WTC11 (cell line): Measurements from ENCODE around the gene SDC4. TPM values are rescaled to one million over a fixed set of nuclear protein-coding genes. Genes with fewer than 3 reads are reported as not detected.

Source experiments
- ATAC-seq: fragments of 200-7000 bp; cut with Tn5 transposase; 2 replicates; pipeline ENCODE4 v1.10.0; 2021; ENCODE audit warnings: mild to moderate bottlenecking, moderate library complexity
- CTCF ChIA-PET: fragments of 300-600 bp; sonication (Branson Sonifier 250); formaldehyde crosslinking; loops from one replicate; lab custom pipeline; 2021; ENCODE audit warnings: antibody characterized with exemption; lab: Charles Lee
- POLR2A ChIA-PET: fragments of 350-600 bp; sonication (Branson Sonifier 250); formaldehyde crosslinking; loops from one replicate; lab custom pipeline; 2021; ENCODE audit warnings: antibody characterized with exemption; lab: Charles Lee
- DNase-seq: peaks from one replicate; pipeline ENCODE4 v3.0.0; 2021; ENCODE audit warnings: low spot score
- H3K27ac Mint-ChIP-seq: 2 replicates; pipeline ENCODE4 v1.8.0; 2021; ENCODE audit warnings: mixed read lengths
- H3K27me3 Mint-ChIP-seq: 2 replicates; pipeline ENCODE4 v1.8.0; 2021; ENCODE audit warnings: low read depth, mild to moderate bottlenecking, moderate library complexity, mixed read lengths
- H3K36me3 Mint-ChIP-seq: 2 replicates; pipeline ENCODE4 v1.8.0; 2021; ENCODE audit warnings: mixed read lengths
- H3K4me1 Mint-ChIP-seq: 2 replicates; pipeline ENCODE4 v1.8.0; 2022; ENCODE audit warnings: mixed read lengths
- H3K4me3 Mint-ChIP-seq: 2 replicates; pipeline ENCODE4 v1.8.0; 2021; ENCODE audit warnings: mild to moderate bottlenecking, moderate library complexity, mixed read lengths
- H3K9me3 Mint-ChIP-seq: 2 replicates; pipeline ENCODE4 v1.8.0; 2021; ENCODE audit warnings: mixed read lengths
- AR ChIP-seq: fragments of 250-450 bp; sonication (Bioruptor Pico); IDR thresholded peaks from 2 replicates; pipeline ENCODE4 v1.9.0; 2021; ENCODE audit warnings: mild to moderate bottlenecking
- ATF2 ChIP-seq: sonication (generic); formaldehyde crosslinking; IDR thresholded peaks from 2 replicates; pipeline ENCODE4 v1.8.1; 2022; ENCODE audit warnings: low read depth, missing genetic modification reagents, borderline replicate concordance
- CDX4 ChIP-seq: fragments of 250-450 bp; sonication (Bioruptor Pico); IDR thresholded peaks from 2 replicates; pipeline ENCODE4 v1.9.0; 2021; ENCODE audit warnings: moderate library complexity, mild to moderate bottlenecking, inconsistent platforms, borderline replicate concordance
- CTCF ChIP-seq: fragments of 200-600 bp; IDR thresholded peaks from 2 replicates; pipeline ENCODE4 v1.8.0; 2022; ENCODE audit warnings: antibody characterized with exemption
- ESRRA ChIP-seq: sonication (generic); formaldehyde crosslinking; IDR thresholded peaks from 2 replicates; pipeline ENCODE4 v1.8.1; 2022; ENCODE audit warnings: mild to moderate bottlenecking, missing genetic modification reagents, borderline replicate concordance
- GABPB1 ChIP-seq: sonication (generic); formaldehyde crosslinking; IDR thresholded peaks from 2 replicates; pipeline ENCODE4 v1.8.1; 2023; ENCODE audit warnings: mild to moderate bottlenecking, missing genetic modification reagents
- GRHL2 ChIP-seq: fragments of 250-450 bp; sonication (Bioruptor Pico); IDR thresholded peaks from 2 replicates; pipeline ENCODE4 v1.8.0; 2022; ENCODE audit warnings: mild to moderate bottlenecking, moderate library complexity; ENCODE audit not compliant: insufficient replicate concordance, severe bottlenecking
- IRF1 ChIP-seq: sonication (generic); formaldehyde crosslinking; IDR thresholded peaks from 2 replicates; pipeline ENCODE4 v1.8.0; 2023; ENCODE audit warnings: missing genetic modification reagents
- JAZF1 ChIP-seq: fragments of 250-450 bp; sonication (Bioruptor Pico); IDR thresholded peaks from 2 replicates; pipeline ENCODE4 v1.9.0; 2021; ENCODE audit warnings: moderate library complexity, mild to moderate bottlenecking, inconsistent platforms
- MAX ChIP-seq: sonication (generic); formaldehyde crosslinking; IDR thresholded peaks from 2 replicates; pipeline ENCODE4 v1.8.0; 2022; ENCODE audit warnings: mild to moderate bottlenecking, missing genetic modification reagents
- MXD4 ChIP-seq: fragments of 250-450 bp; sonication (Bioruptor Pico); IDR thresholded peaks from 2 replicates; pipeline ENCODE4 v1.8.0; 2021; ENCODE audit warnings: mild to moderate bottlenecking, moderate library complexity, borderline replicate concordance
- NFE2L1 ChIP-seq: sonication (generic); formaldehyde crosslinking; IDR thresholded peaks from 2 replicates; pipeline ENCODE4 v1.8.1; 2023; ENCODE audit warnings: missing genetic modification reagents
- NR2C2 ChIP-seq: sonication (generic); formaldehyde crosslinking; IDR thresholded peaks from 2 replicates; pipeline ENCODE4 v1.8.0; 2022; ENCODE audit warnings: mild to moderate bottlenecking, missing genetic modification reagents
- PREB ChIP-seq: sonication (generic); formaldehyde crosslinking; IDR thresholded peaks from 2 replicates; pipeline ENCODE4 v1.8.1; 2022; ENCODE audit warnings: mild to moderate bottlenecking, missing genetic modification reagents, moderate library complexity, borderline replicate concordance
- TEAD1 ChIP-seq: sonication (generic); formaldehyde crosslinking; IDR thresholded peaks from 2 replicates; pipeline ENCODE4 v1.8.0; 2022; ENCODE audit warnings: mild to moderate bottlenecking, missing genetic modification reagents
- USF2 ChIP-seq: sonication (generic); formaldehyde crosslinking; IDR thresholded peaks from 2 replicates; pipeline ENCODE4 v1.8.1; 2023; ENCODE audit warnings: mild to moderate bottlenecking, missing genetic modification reagents, moderate library complexity
- ZNF121 ChIP-seq: sonication (generic); formaldehyde crosslinking; IDR thresholded peaks from 2 replicates; pipeline ENCODE4 v1.8.0; 2023; ENCODE audit warnings: missing genetic modification reagents
- ZNF219 ChIP-seq: sonication (generic); formaldehyde crosslinking; IDR thresholded peaks from 2 replicates; pipeline ENCODE4 v1.8.0; 2023; ENCODE audit warnings: missing genetic modification reagents, mild to moderate bottlenecking, borderline replicate concordance
- ZNF232 ChIP-seq: sonication (generic); formaldehyde crosslinking; IDR thresholded peaks from 2 replicates; pipeline ENCODE4 v1.8.0; 2022; ENCODE audit warnings: mild to moderate bottlenecking, missing genetic modification reagents
- ZNF396 ChIP-seq: fragments of 250-450 bp; sonication (Bioruptor Pico); IDR thresholded peaks from 2 replicates; pipeline ENCODE4 v1.8.0; 2021; ENCODE audit warnings: mild to moderate bottlenecking, moderate library complexity, borderline replicate concordance
- ZNF671 ChIP-seq: fragments of 250-450 bp; sonication (Bioruptor Pico); IDR thresholded peaks from 2 replicates; pipeline ENCODE4 v1.8.0; 2021; ENCODE audit warnings: mild to moderate bottlenecking
- total RNA-seq: library from RNA; stranded (reverse); gene quantifications from 3 replicates; pipeline ENCODE4 v1.2.3, GENCODE V29; 2021

Gene SDC4
- total RNA-seq, 1 experiment from 2014 or later: 64.0 TPM

- TF ChIP-seq MAX (no peak), ESRRA (no peak), ZNF396 (CRISPR knock-in tag) (no peak), IRF1 (no peak), ZNF671 (CRISPR knock-in tag) (no peak)
These were observed 46.8 kb upstream of the SDC4 start (continued) for GRCh38 chr20:45395114-45395415.

- no peak for TF ChIP-seq AR (CRISPR knock-in tag)
- TF ChIP-seq TEAD1 (CRISPR knock-in tag): no peak
- TF ChIP-seq ZNF219 (CRISPR knock-in tag): no peak
- TF ChIP-seq NR2C2 (CRISPR knock-in tag): no peak
- TF ChIP-seq ZNF121 (CRISPR knock-in tag): no peak
- no peak for TF ChIP-seq PREB (CRISPR knock-in tag)
- no peak for TF ChIP-seq ZNF232
- TF ChIP-seq USF2 (CRISPR knock-in tag): no peak
- TF ChIP-seq CTCF: no peak
- TF ChIP-seq ATF2 (CRISPR knock-in tag): no peak
- no peak for TF ChIP-seq CDX4 (CRISPR knock-in tag)
- TF ChIP-seq MXD4 (CRISPR knock-in tag): no peak
- no peak for TF ChIP-seq GABPB1 (CRISPR knock-in tag)
- TF ChIP-seq GRHL2 (CRISPR knock-in tag): no peak
- TF ChIP-seq NFE2L1 (CRISPR knock-in tag): no peak
- TF ChIP-seq JAZF1 (CRISPR knock-in tag): no peak
- CTCF ChIA-PET: interaction anchor here (1.1 to 1.4 kb wide), 2 partner anchors 21 to 56 kb away, joined by 4 to 8 read pairs; no protein-coding TSS in a partner anchor
- Mint-ChIP-seq H3K9me3 (peaks cover 16% of the 10 kb centered on the region), H3K27me3 (no peaks in the 10 kb centered on the region), H3K36me3 (peaks cover 2% of the 10 kb centered on the region; the same call in 1 of the 2 replicates), H3K4me3 (no peak overlapping the region), H3K4me1 (no peaks in the 10 kb centered on the region), H3K27ac (no peak overlapping the region)
- POLR2A ChIA-PET: no interaction called here
- DNase-seq (no peak), ATAC-seq (no peak)
These were observed 46.2 kb upstream of the SDC4 start for GRCh38 chr20:45394221-45395113.
